ENCODE results near the gene SNAP29.
A peak's percentile ranks its signal among the peaks of the same experiment; 100 is the strongest.

SNAP29 gene

GRCh38 chr22:20866736-20867135 is 7.9 kb downstream of the SNAP29 start:
- peak overlapping the region; percentile 38 for H3K9ac ChIP-seq (ENCODE audit: low read depth, low read length, poor library complexity, severe bottlenecking)
- no peaks in the 10 kb centered on the region; the same call in 1 of the 2 replicates for H3K79me2 ChIP-seq (ENCODE audit: insufficient read depth, low read length)
- no peaks in the 10 kb centered on the region for H4K20me1 ChIP-seq (ENCODE audit: insufficient read depth, low read length, poor library complexity, severe bottlenecking)
- no peak overlapping the region for H2AFZ ChIP-seq (ENCODE audit: low read length)
- H3K4me2 ChIP-seq (ENCODE audit: low read depth, low read length, poor library complexity, severe bottlenecking), result peak overlapping the region; percentile 61
- TF ChIP-seq CTCF (conservative IDR thresholded peaks at IDR 0.05; ENCODE audit: low read length) (no peak), EZH2phosphoT487 (IDR thresholded peaks at IDR 0.05; ENCODE audit: borderline replicate concordance) (no peak)
- no peaks in the 10 kb centered on the region for H3K9me3 ChIP-seq (ENCODE audit: insufficient read depth, low read depth, low read length)
- no peaks in the 10 kb centered on the region for H3K36me3 ChIP-seq (ENCODE audit: insufficient read depth, low read length)
- peaks cover 16% of the 10 kb centered on the region for H3K4me1 ChIP-seq (ENCODE audit: insufficient read depth, low read length, poor library complexity, severe bottlenecking)
- H3K27me3 ChIP-seq (ENCODE audit: insufficient read depth, low read length, poor library complexity, severe bottlenecking), result no peaks in the 10 kb centered on the region
- no peaks in the 10 kb centered on the region for H3F3A ChIP-seq (ENCODE audit: low read depth)
- no peaks in the 10 kb centered on the region for H3K9me2 ChIP-seq (replicated peaks; ENCODE audit: low read depth, low read length)
- H3K4me3 ChIP-seq (ENCODE audit: low read length, poor library complexity, severe bottlenecking), result no peak overlapping the region

GRCh38 chr22:20867179-20868024 is 8.6 kb downstream of the SNAP29 start:
- Histone ChIP-seq H3K79me2 (ENCODE audit: insufficient read depth, low read length) (no peaks in the 10 kb centered on the region; the same call in 1 of the 2 replicates), H3K4me3 (ENCODE audit: low read length, poor library complexity, severe bottlenecking) (peak overlapping the region; percentile 33), H3K9me2 (replicated peaks; ENCODE audit: low read depth, low read length) (no peaks in the 10 kb centered on the region), H3K4me1 (ENCODE audit: insufficient read depth, low read length, poor library complexity, severe bottlenecking) (peaks cover 16% of the 10 kb centered on the region), H3F3A (ENCODE audit: low read depth) (no peaks in the 10 kb centered on the region), H2AFZ (ENCODE audit: low read length) (peak overlapping the region; percentile 66), H4K20me1 (ENCODE audit: insufficient read depth, low read length, poor library complexity, severe bottlenecking) (no peaks in the 10 kb centered on the region), H3K27me3 (ENCODE audit: insufficient read depth, low read length, poor library complexity, severe bottlenecking) (no peaks in the 10 kb centered on the region), H3K36me3 (ENCODE audit: insufficient read depth, low read length) (no peaks in the 10 kb centered on the region), H3K4me2 (ENCODE audit: low read depth, low read length, poor library complexity, severe bottlenecking) (peak overlapping the region; percentile 61), H3K9me3 (ENCODE audit: insufficient read depth, low read depth, low read length) (no peaks in the 10 kb centered on the region), H3K9ac (ENCODE audit: low read depth, low read length, poor library complexity, severe bottlenecking) (peak overlapping the region; percentile 38)
- TF ChIP-seq CTCF (conservative IDR thresholded peaks at IDR 0.05; ENCODE audit: low read length) (no peak), EZH2phosphoT487 (IDR thresholded peaks at IDR 0.05; ENCODE audit: borderline replicate concordance) (no peak)

DNA sequence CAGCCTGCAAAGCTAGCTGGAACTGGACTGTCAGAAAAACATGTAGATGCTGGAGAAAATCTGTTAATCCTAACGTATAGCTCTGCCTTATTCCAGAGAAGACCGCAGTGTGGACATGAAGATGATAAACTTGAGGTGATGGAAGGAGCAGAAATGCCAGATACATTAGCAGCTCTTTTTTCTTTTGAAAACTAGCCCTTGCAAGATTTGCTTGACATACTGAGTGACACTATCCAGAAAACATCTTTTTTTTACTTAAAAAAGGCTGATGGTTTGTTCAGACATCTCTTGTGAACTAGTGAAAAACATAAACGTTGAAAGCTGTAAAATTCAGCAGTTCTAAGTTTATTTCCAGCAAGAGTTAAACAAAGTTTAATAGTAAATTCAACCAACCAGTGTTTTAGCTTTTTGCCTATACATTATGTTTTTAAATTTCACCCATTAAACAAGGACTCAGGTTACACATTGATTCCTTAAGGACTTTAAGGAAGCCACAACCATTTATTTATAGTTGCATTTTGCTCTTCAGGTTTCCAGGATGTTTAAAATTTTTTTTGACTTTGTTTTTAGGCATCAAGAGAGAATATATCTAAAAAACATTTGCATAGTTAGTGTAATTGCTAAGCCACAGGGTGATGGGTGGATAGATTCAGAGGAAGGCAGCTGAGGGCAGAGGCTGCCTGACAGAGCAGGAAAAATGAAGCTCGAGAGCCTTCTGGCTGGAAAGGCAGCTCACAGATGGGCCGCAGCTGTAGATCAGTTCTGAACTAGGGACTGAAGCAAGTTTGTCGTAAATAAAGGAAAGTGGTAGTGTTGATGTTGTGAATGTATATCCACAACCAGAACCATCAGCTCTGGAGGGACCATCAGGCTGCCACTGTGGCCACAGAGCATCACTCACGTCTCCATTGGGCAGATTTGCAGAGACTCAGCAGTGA is 9.5 kb downstream of the SNAP29 start:
- H3K4me1 ChIP-seq (ENCODE audit: insufficient read depth, low read length, poor library complexity, severe bottlenecking), result peaks cover 16% of the 10 kb centered on the region
- no peaks in the 10 kb centered on the region for H4K20me1 ChIP-seq (ENCODE audit: insufficient read depth, low read length, poor library complexity, severe bottlenecking)
- H3F3A ChIP-seq (ENCODE audit: low read depth), result no peaks in the 10 kb centered on the region
- no peaks in the 10 kb centered on the region for H3K27me3 ChIP-seq (ENCODE audit: insufficient read depth, low read length, poor library complexity, severe bottlenecking)
- H3K4me3 ChIP-seq (ENCODE audit: low read length, poor library complexity, severe bottlenecking), result peak overlapping the region; percentile 33
- H3K9me3 ChIP-seq (ENCODE audit: insufficient read depth, low read depth, low read length), result no peaks in the 10 kb centered on the region
- H3K79me2 ChIP-seq (ENCODE audit: insufficient read depth, low read length), result no peaks in the 10 kb centered on the region
- peak overlapping the region; percentile 38 for H3K9ac ChIP-seq (ENCODE audit: low read depth, low read length, poor library complexity, severe bottlenecking)
- H3K9me2 ChIP-seq (replicated peaks; ENCODE audit: low read depth, low read length), result no peaks in the 10 kb centered on the region
- peak overlapping the region; percentile 61 for H3K4me2 ChIP-seq (ENCODE audit: low read depth, low read length, poor library complexity, severe bottlenecking)
- no peak for TF ChIP-seq CTCF (conservative IDR thresholded peaks at IDR 0.05; ENCODE audit: low read length)
- TF ChIP-seq EZH2phosphoT487 (IDR thresholded peaks at IDR 0.05; ENCODE audit: borderline replicate concordance), result no peak
- H2AFZ ChIP-seq (ENCODE audit: low read length), result no peak overlapping the region
- no peaks in the 10 kb centered on the region for H3K36me3 ChIP-seq (ENCODE audit: insufficient read depth, low read length)

Measured in Loucy (cell line).